K562 (cell line): ENCODE results near the gene TMEM87A. TPM values are rescaled to one million over a fixed set of nuclear protein-coding genes. Genes with fewer than 3 reads are reported as not detected.

Experiments
- ATAC-seq: fragments of 200-7000 bp; cut with Tn5 transposase; 3 replicates; pipeline ENCODE4 v1.9.1; 2020; ENCODE audit warnings: moderate library complexity
- BruUV-seq: library from RNA; stranded (reverse); fragments of 400-500 nt; replicated peaks from 2 replicates; lab custom pipeline; 2021; lab: Mats Ljungman, UMichigan
- CTCF ChIA-PET: fragments of 300-600 bp; formaldehyde crosslinking; extraction: SDS; loops from one replicate; lab custom pipeline; 2021; ENCODE audit warnings: low intra/inter-chr PET ratio; lab: Yijun Ruan, JAX
- POLR2A ChIA-PET: fragments of 300-600, 350-650 bp; sonication (Branson Sonifier 250); formaldehyde crosslinking; extraction: SDS; loops from one replicate; lab custom pipeline; 2021; ENCODE audit warnings: antibody characterized with exemption, inconsistent platforms; lab: Yijun Ruan, JAX
- DNase-seq, 4 experiments: peaks; one replicate each; pipeline versions ENCODE4 v3.0.0 to v3.0.0-alpha.2; 2011 to 2018; ENCODE audit warnings: low spot score in 3 of 4, mixed read lengths in 3 of 4; ENCODE audit errors: extremely low read depth in 1 of 4
- FAIRE-seq: peaks from 2 replicates; lab custom pipeline; 2011; peaks lifted over from hg19 to GRCh38; lab: Jason Lieb, UNC
- H2AFZ ChIP-seq: 2 replicates; pipeline ENCODE4 v1.6.0; 2011; ENCODE audit warnings: low read depth, low read length, control low read depth, inconsistent platforms
- H3K27ac ChIP-seq: fragments of 200-600 bp; 3 replicates; pipeline ENCODE4 v1.8.0; 2011; ENCODE audit warnings: low read depth, mild to moderate bottlenecking, control low read depth, inconsistent platforms, low read length, moderate library complexity, mixed read lengths; ENCODE audit errors: extremely low read depth
- H3K27me3 ChIP-seq, 2 experiments: fragments of 300-600 bp in 1 of 2; 2 replicates in 1 of 2; 3 replicates in 1 of 2; pipeline versions ENCODE4 v1.6.0 to v1.8.0; 2011; ENCODE audit warnings: inconsistent platforms in 2 of 2, low read length in 2 of 2, mild to moderate bottlenecking in 1 of 2, mixed read lengths in 1 of 2, moderate library complexity in 1 of 2; ENCODE audit not compliant: control insufficient read depth in 2 of 2, insufficient read depth in 2 of 2
- H3K36me3 ChIP-seq: fragments of 300-600 bp; 3 replicates; pipeline ENCODE4 v1.8.0; 2011; ENCODE audit warnings: mild to moderate bottlenecking, low read length, inconsistent platforms; ENCODE audit not compliant: control insufficient read depth, insufficient read depth
- H3K4me1 ChIP-seq, 2 experiments: fragments of 200-600 bp in 1 of 2; replicated peaks in 1 of 2; 2 replicates in 1 of 2; 3 replicates in 1 of 2; pipeline versions ENCODE4 v1.5.1 to v1.8.0; 2011; ENCODE audit warnings: inconsistent platforms in 2 of 2, low read length in 2 of 2, mild to moderate bottlenecking in 1 of 2, mixed read lengths in 1 of 2, moderate library complexity in 1 of 2; ENCODE audit not compliant: control insufficient read depth in 2 of 2, insufficient read depth in 2 of 2
- H3K4me2 ChIP-seq: 2 replicates; pipeline ENCODE4 v1.6.1; 2011; ENCODE audit warnings: low read length, control low read depth, inconsistent platforms, mixed read lengths; ENCODE audit not compliant: insufficient read depth
- H3K4me3 ChIP-seq: fragments of 200-600 bp; sonication (generic), shearing (Covaris generic); 2 replicates; pipeline ENCODE4 v1.5.1; 2016; ENCODE audit warnings: control low read depth, inconsistent platforms
- H3K79me2 ChIP-seq: fragments of 200-600 bp; 3 replicates; pipeline ENCODE4 v1.8.0; 2011; ENCODE audit warnings: low read length, inconsistent platforms; ENCODE audit not compliant: control insufficient read depth, insufficient read depth
- H3K9ac ChIP-seq, 2 experiments: 2 replicates each; pipeline versions ENCODE4 v1.6.0 to v1.6.1; 2011; ENCODE audit warnings: low read depth in 2 of 2, low read length in 2 of 2, control low read depth in 1 of 2, inconsistent platforms in 1 of 2, mild to moderate bottlenecking in 1 of 2, mixed read lengths in 1 of 2; ENCODE audit not compliant: insufficient read depth in 1 of 2
- H3K9me1 ChIP-seq: one replicate; pipeline ENCODE4 v1.6.0; 2011; ENCODE audit warnings: inconsistent platforms, mild to moderate bottlenecking, low read length, moderate library complexity; ENCODE audit not compliant: control insufficient read depth, insufficient read depth
- H3K9me3 ChIP-seq: replicated peaks from 2 replicates; pipeline ENCODE4 v1.5.1; 2011; ENCODE audit warnings: low read depth, low read length, inconsistent platforms; ENCODE audit not compliant: control insufficient read depth, insufficient read depth
- H4K20me1 ChIP-seq: replicated peaks from 2 replicates; pipeline ENCODE4 v1.6.1; 2011; ENCODE audit warnings: low read length, inconsistent platforms, mixed read lengths; ENCODE audit not compliant: control insufficient read depth, insufficient read depth
- EZH2 ChIP-seq: IDR thresholded peaks from 2 replicates; pipeline ENCODE4 v1.6.1; 2012; ENCODE audit warnings: low read depth, mild to moderate bottlenecking, inconsistent platforms, low read length, borderline replicate concordance
- FOSL1 ChIP-seq: fragments of 200-800 bp; sonication (Bioruptor generic); conservative IDR thresholded peaks from 2 replicates; pipeline ENCODE4 v1.6.1; 2016; ENCODE audit warnings: missing genetic modification characterization, missing compliant biosample characterization
- GABPB1 ChIP-seq: sonication (generic); formaldehyde crosslinking; IDR thresholded peaks from 2 replicates; pipeline ENCODE4 v1.8.0; 2022; ENCODE audit warnings: mild to moderate bottlenecking, missing genetic modification reagents
- GTF2E2 ChIP-seq: fragments of 200-800 bp; sonication (Bioruptor generic); IDR thresholded peaks from 2 replicates; pipeline ENCODE4 v1.6.1; 2016; ENCODE audit warnings: missing genetic modification characterization, missing compliant biosample characterization
- HDAC8 ChIP-seq: fragments of 450-650 bp; IDR thresholded peaks from 2 replicates; pipeline ENCODE4 v1.6.1; 2016; ENCODE audit warnings: mild to moderate bottlenecking, missing genetic modification characterization, moderate library complexity, missing compliant biosample characterization
- MEIS2 ChIP-seq: fragments of 450-650 bp; IDR thresholded peaks from 2 replicates; pipeline ENCODE4 v1.6.1; 2014; ENCODE audit warnings: mild to moderate bottlenecking; ENCODE audit not compliant: partially characterized antibody
- POLR3A ChIP-seq: IDR thresholded peaks from 2 replicates; pipeline ENCODE4 v1.6.1; 2011; ENCODE audit warnings: borderline replicate concordance, mild to moderate bottlenecking, moderate library complexity; ENCODE audit not compliant: insufficient read length, insufficient read depth; ENCODE audit errors: extremely low read depth
- SMARCE1 ChIP-seq: fragments of 450-650 bp; IDR thresholded peaks from 2 replicates; pipeline ENCODE4 v1.7.1; 2016; ENCODE audit warnings: mild to moderate bottlenecking
- TCF3 ChIP-seq: sonication (generic); formaldehyde crosslinking; IDR thresholded peaks from 2 replicates; pipeline ENCODE4 v1.4.0; 2020; ENCODE audit warnings: mild to moderate bottlenecking, missing genetic modification reagents
- ZBTB34 ChIP-seq: fragments of 250-450 bp; sonication (Bioruptor Pico); IDR thresholded peaks from 2 replicates; pipeline ENCODE4 v1.8.0; 2021; ENCODE audit warnings: mild to moderate bottlenecking, moderate library complexity
- ZNF121 ChIP-seq: sonication (generic); formaldehyde crosslinking; conservative IDR thresholded peaks from 2 replicates; pipeline ENCODE4 v1.8.0; 2022; ENCODE audit warnings: missing genetic modification reagents
- ZNF24 ChIP-seq: fragments of 450-650 bp; IDR thresholded peaks from 2 replicates; pipeline ENCODE4 v1.6.1; 2016
- ZNF449 ChIP-seq: fragments of 250-450 bp; sonication (Bioruptor Pico); IDR thresholded peaks from 2 replicates; pipeline ENCODE4 v1.8.0; 2022; ENCODE audit warnings: moderate library complexity, mild to moderate bottlenecking, inconsistent platforms
- WGBS: fragments of 100-300 bp; shearing (Covaris generic); methylation state at CpG from one replicate; pipeline ENCODE4 v1.1.6; 2016; ENCODE audit warnings: low coverage, mixed read lengths; ENCODE audit not compliant: insufficient coverage; ENCODE audit errors: missing lambda C conversion rate; 5-methylcytosine and 5-hydroxymethylcytosine counted together
- in situ Hi-C: fragments of 300-500 bp; cut with MboI; formaldehyde crosslinking; loops from 4 replicates; pipeline ENCODE4 v1.15.0; 2018; ENCODE audit warnings: inconsistent platforms, mixed read lengths
- intact Hi-C: fragments of 100-400 bp; cut with micrococcal nuclease; formaldehyde crosslinking; loops from 2 replicates; pipeline ENCODE4 v1.14.2; 2022
- polyA plus RNA-seq, 8 experiments: library from polyadenylated mRNA; depleted of rRNA in 4 of 8; stranded (reverse) in 5 of 8; unstranded in 3 of 8; fragments of >200 nt; fragmentation: Nextera tagmentation in 2 of 8; fragmentation: Illumina TruSeq in 1 of 8; extraction: Ambion mirVana in 2 of 8; extraction: Trizol in 1 of 8; gene quantifications; 2 replicates each; pipeline versions ENCODE4 v1.2.1 to v1.2.3, GENCODE V29; 2011 to 2014; ENCODE audit warnings: inconsistent platforms in 1 of 8, missing spikeins in 1 of 8
- total RNA-seq, 7 experiments: library from RNA; depleted of rRNA in 6 of 7; stranded (reverse); fragments of >200 nt in 6 of 7; fragmentation: Illumina TruSeq in 2 of 7; extraction: Trizol in 2 of 7; gene quantifications; 2 replicates each; pipeline versions ENCODE4 v1.2.1 to v1.2.3, GENCODE V29; 2011 to 2021; ENCODE audit warnings: low replicate concordance in 1 of 7

The TMEM87A gene
- total and polyA plus RNA-seq, 9 of the 15 experiments (the other 6 are each of a cell fraction or from before 2014, with no cell fraction given), result 16.6 to 43.3 (median 29.6) TPM

GRCh38 chr15:42171122-42171521 is 102.1 kb downstream of the TMEM87A start:
- ATAC-seq, result no peak
- Histone ChIP-seq H3K4me2 (no peak overlapping the region), H3K9me3 (no peaks in the 10 kb centered on the region), H3K27me3 (no peaks in the 10 kb centered on the region), H3K9me1 (no peaks in the 10 kb centered on the region), H3K36me3 (peaks cover 60% of the 10 kb centered on the region), H2AFZ (no peak overlapping the region), H3K9ac (no peak overlapping the region), H4K20me1 (no peaks in the 10 kb centered on the region), H3K27ac (no peak overlapping the region), H3K4me3 (no peak overlapping the region), H3K4me1 (no peaks in the 10 kb centered on the region; a peak in 2 of 5 replicates), H3K79me2 (no peaks in the 10 kb centered on the region)
- DNase-seq, result no peak
- 77% methylated on average over 1 of the region's 1 CpG for WGBS
- BruUV-seq, result no TSS peak
- ChIA-PET CTCF (no interaction called here), POLR2A (interaction anchor here (0.9 kb wide), 1 partner anchor 15 kb away, joined by 3 read pairs; no protein-coding TSS in a partner anchor)
- in situ Hi-C loops, result no loop called here
- no peak for TF ChIP-seq ZNF121 (CRISPR knock-in tag)
- TF ChIP-seq EZH2, result no peak
- no peak for TF ChIP-seq MEIS2
- TF ChIP-seq POLR3A, result no peak
- TF ChIP-seq SMARCE1, result no peak
- no peak for TF ChIP-seq ZBTB34 (CRISPR knock-in tag)
- no peak for TF ChIP-seq ZNF449 (CRISPR knock-in tag)
- no peak for TF ChIP-seq GTF2E2 (tag)
- TF ChIP-seq ZNF24, result no peak
- TF ChIP-seq HDAC8 (tag), result no peak
- TF ChIP-seq TCF3, result no peak
- no peak for TF ChIP-seq GABPB1 (CRISPR knock-in tag)
- no peak for TF ChIP-seq FOSL1 (tag)
- intact Hi-C loops, result no loop called here
- FAIRE-seq, result no peak
